ENCODE measurements around the gene RAB32.

The RAB32 gene

GRCh38 chr6:146581968-146582367, 38.3 kb downstream of the RAB32 start:
- H3K4me3 ChIP-seq (replicated peaks in 1 of 2; ENCODE audit: low read depth in 2 of 2, low read length in 2 of 2), result no peak overlapping the region
- TF ChIP-seq, protein P1, sequence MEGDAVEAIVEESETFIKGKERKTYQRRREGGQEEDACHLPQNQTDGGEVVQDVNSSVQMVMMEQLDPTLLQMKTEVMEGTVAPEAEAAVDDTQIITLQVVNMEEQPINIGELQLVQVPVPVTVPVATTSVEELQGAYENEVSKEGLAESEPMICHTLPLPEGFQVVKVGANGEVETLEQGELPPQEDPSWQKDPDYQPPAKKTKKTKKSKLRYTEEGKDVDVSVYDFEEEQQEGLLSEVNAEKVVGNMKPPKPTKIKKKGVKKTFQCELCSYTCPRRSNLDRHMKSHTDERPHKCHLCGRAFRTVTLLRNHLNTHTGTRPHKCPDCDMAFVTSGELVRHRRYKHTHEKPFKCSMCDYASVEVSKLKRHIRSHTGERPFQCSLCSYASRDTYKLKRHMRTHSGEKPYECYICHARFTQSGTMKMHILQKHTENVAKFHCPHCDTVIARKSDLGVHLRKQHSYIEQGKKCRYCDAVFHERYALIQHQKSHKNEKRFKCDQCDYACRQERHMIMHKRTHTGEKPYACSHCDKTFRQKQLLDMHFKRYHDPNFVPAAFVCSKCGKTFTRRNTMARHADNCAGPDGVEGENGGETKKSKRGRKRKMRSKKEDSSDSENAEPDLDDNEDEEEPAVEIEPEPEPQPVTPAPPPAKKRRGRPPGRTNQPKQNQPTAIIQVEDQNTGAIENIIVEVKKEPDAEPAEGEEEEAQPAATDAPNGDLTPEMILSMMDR (IDR thresholded peaks at IDR 0.05; ENCODE audit: low read depth, low read length), result no peak
- no peak for DNase-seq (ENCODE audit: low read depth in 2 of 2)

DNA sequence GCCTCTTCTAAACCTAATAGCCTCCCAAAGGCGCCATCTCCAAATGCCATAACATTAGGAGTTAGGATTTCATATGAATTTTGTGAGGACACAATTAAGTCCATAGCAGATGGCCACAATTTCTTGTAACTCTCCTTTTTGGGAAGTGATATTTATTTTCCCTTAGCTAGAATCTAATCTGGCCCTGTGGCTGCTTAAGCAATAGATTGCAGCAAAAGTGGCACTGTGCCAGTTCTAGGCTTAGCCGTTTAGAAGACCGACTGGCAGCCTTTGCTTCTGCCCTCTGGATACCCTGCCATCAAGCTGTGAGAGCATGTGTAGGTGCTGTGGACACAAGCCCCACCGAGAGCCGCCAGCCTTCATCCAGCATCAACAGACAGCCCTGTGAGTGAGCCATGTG, 39.2 kb downstream of the RAB32 start:
- no peak overlapping the region for H3K4me3 ChIP-seq (replicated peaks in 1 of 2; ENCODE audit: low read depth in 2 of 2, low read length in 2 of 2)
- TF ChIP-seq, protein P1 (IDR thresholded peaks at IDR 0.05; ENCODE audit: low read depth, low read length), result no peak
- peak; percentile 22 to 58 for DNase-seq (ENCODE audit: low read depth in 2 of 2)

GRCh38 chr6:146583966-146584365, 40.3 kb downstream of the RAB32 start:
- TF ChIP-seq, protein P1 (IDR thresholded peaks at IDR 0.05; ENCODE audit: low read depth, low read length), result no peak
- no peak overlapping the region for H3K4me3 ChIP-seq (replicated peaks in 1 of 2; ENCODE audit: low read depth in 2 of 2, low read length in 2 of 2)
- no peak for DNase-seq (ENCODE audit: low read depth in 2 of 2)

GRCh38 chr6:146587459-146587858, 43.8 kb downstream of the RAB32 start:
- no peak overlapping the region for H3K4me3 ChIP-seq (replicated peaks in 1 of 2; ENCODE audit: low read depth in 2 of 2, low read length in 2 of 2)
- no peak for DNase-seq (ENCODE audit: low read depth in 2 of 2)
- TF ChIP-seq, protein P1 (IDR thresholded peaks at IDR 0.05; ENCODE audit: low read depth, low read length), result no peak

- no peak for DNase-seq (ENCODE audit: low read depth in 2 of 2)
- TF ChIP-seq, protein P1 (IDR thresholded peaks at IDR 0.05; ENCODE audit: low read depth, low read length), result no peak
- H3K4me3 ChIP-seq (replicated peaks in 1 of 2; ENCODE audit: low read depth in 2 of 2, low read length in 2 of 2), result no peak overlapping the region
Observed at GRCh38 chr6:146590492-146590891, 46.9 kb downstream of the RAB32 start.

DNA sequence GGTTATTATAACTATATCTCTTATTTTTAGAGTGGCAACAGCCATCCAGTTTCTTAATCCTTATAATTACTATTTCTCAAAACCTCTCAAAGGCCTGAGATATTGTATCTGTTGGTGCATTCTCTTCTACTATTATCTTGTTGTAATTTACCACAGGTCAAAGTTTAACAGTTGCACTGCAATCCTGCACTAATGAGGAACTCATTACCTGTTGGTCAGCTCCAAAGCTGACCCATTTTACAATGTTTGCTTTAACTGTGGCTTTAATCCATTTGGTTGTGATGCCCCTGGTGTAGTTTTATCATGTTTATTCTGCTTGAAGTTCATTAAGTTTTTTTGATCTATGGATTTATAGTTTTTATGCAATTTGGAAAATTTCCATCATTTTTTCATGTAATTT, 48.8 kb downstream of the RAB32 start:
- TF ChIP-seq, protein P1 (IDR thresholded peaks at IDR 0.05; ENCODE audit: low read depth, low read length), result no peak
- no peak overlapping the region for H3K4me3 ChIP-seq (replicated peaks in 1 of 2; ENCODE audit: low read depth in 2 of 2, low read length in 2 of 2)
- DNase-seq (ENCODE audit: low read depth in 2 of 2), result no peak

DNA sequence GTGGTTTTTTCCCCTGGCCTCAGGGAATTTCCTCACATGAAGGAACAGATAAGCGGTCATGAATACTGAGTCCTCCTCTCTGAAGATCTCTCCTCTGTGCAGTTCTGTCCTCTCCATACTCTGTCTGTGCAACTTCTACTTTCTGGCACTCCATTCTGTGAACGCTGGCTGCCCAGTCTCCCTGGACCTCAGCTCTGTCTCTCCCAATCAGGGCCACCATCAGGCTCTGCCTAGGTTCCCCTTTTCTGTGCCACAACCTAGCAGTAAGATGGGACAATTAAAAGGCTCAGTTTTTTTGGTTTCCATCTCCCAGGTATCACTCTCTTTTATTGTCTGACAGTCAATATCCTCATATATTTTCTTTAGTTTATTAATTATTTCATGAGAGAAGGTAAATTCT, 50.4 kb downstream of the RAB32 start:
- TF ChIP-seq, protein P1 (IDR thresholded peaks at IDR 0.05; ENCODE audit: low read depth, low read length), result no peak
- no peak for DNase-seq (ENCODE audit: low read depth in 2 of 2)
- no peak overlapping the region for H3K4me3 ChIP-seq (replicated peaks in 1 of 2; ENCODE audit: low read depth in 2 of 2, low read length in 2 of 2)
